HCT116 (cell line): ENCODE results near the gene TMEM184A. TPM values are rescaled to one million over a fixed set of nuclear protein-coding genes. Genes with fewer than 3 reads are reported as not detected.

Source experiments
- ATAC-seq: fragments of 200-7000 bp; cut with Tn5 transposase; 2 replicates; pipeline ENCODE4 v1.9.1; 2020; ENCODE audit warnings: mild to moderate bottlenecking, moderate library complexity
- Bru-seq: library from RNA; stranded (reverse); fragments of 400-500 nt; gene quantifications from one replicate; lab custom pipeline; 2021; lab: Mats Ljungman, UMichigan
- BruChase-seq, 2 experiments: library from RNA; stranded (reverse); fragments of 400-500 nt; gene quantifications; one replicate each; lab custom pipeline; 2021; lab: Mats Ljungman, UMichigan
- BruUV-seq: library from RNA; stranded (reverse); fragments of 400-500 nt; replicated peaks from 2 replicates; lab custom pipeline; 2021; lab: Mats Ljungman, UMichigan
- CTCF ChIA-PET: fragments of 300-600 bp; sonication (Branson Sonifier 250); formaldehyde crosslinking; loops from one replicate; lab custom pipeline; 2021; ENCODE audit warnings: antibody characterized with exemption; lab: Charles Lee
- POLR2A ChIA-PET: fragments of 300-600, 350-600 bp; sonication (Branson Sonifier 250); formaldehyde crosslinking; loops from one replicate; lab custom pipeline; 2021; ENCODE audit warnings: antibody characterized with exemption; lab: Charles Lee
- RAD21 ChIA-PET, 2 experiments: fragments of 300-600 bp; sonication (Branson Sonifier 250); formaldehyde crosslinking; loops; one replicate each; lab custom pipeline; 2023; ENCODE audit warnings: low total read pairs in 2 of 2; ENCODE audit not compliant: uncharacterized antibody in 2 of 2, unreplicated experiment in 2 of 2, low non-redundant PET in 1 of 2; lab: Charles Lee
- DNase-seq: peaks from one replicate; pipeline ENCODE4 v3.0.0-alpha.2; 2010; ENCODE audit warnings: low read depth, low spot score
- H2AFZ ChIP-seq: fragments of 200-600 bp; shearing (Covaris generic), sonication (generic); 2 replicates; pipeline ENCODE4 v1.6.1; 2017; ENCODE audit warnings: low read depth, mixed run types, mixed read lengths, antibody characterized with exemption, low read length; ENCODE audit not compliant: poor library complexity, severe bottlenecking
- H3K27ac ChIP-seq: 2 replicates; pipeline ENCODE4 v1.5.1; 2012; ENCODE audit warnings: low read depth, low read length
- H3K27me3 ChIP-seq: fragments of 200-600 bp; sonication (generic); 2 replicates; pipeline ENCODE4 v1.6.1; 2016; ENCODE audit warnings: mixed run types, low read length, mixed read lengths; ENCODE audit not compliant: insufficient read depth
- H3K36me3 ChIP-seq, 2 experiments: fragments of 200-500 bp in 1 of 2; fragments of 200-600 bp in 1 of 2; sonication (Bioruptor generic) in 1 of 2; sonication (generic) in 1 of 2; 2 replicates each; pipeline versions ENCODE4 v1.5.1 to v1.6.1; 2014 to 2016; ENCODE audit warnings: low read length in 2 of 2, inconsistent platforms in 1 of 2, mixed read lengths in 1 of 2, mixed run types in 1 of 2; ENCODE audit not compliant: insufficient read depth in 2 of 2, control insufficient read depth in 1 of 2
- H3K4me1 ChIP-seq, 2 experiments: fragments of 200-600 bp in 1 of 2; sonication (generic) in 1 of 2; 2 replicates each; pipeline versions ENCODE4 v1.5.1 to v1.6.1; 2012 to 2017; ENCODE audit warnings: low read length in 2 of 2, inconsistent platforms in 1 of 2, mild to moderate bottlenecking in 1 of 2, mixed read lengths in 1 of 2, mixed run types in 1 of 2, moderate library complexity in 1 of 2; ENCODE audit not compliant: insufficient read depth in 2 of 2, control insufficient read depth in 1 of 2
- H3K4me2 ChIP-seq: fragments of 200-600 bp; sonication (generic); 2 replicates; pipeline ENCODE4 v1.6.1; 2017; ENCODE audit warnings: mixed run types, low read length, mixed read lengths
- H3K4me3 ChIP-seq, 2 experiments: fragments of 200-600 bp in 1 of 2; sonication (generic) in 1 of 2; replicated peaks in 1 of 2; 2 replicates each; pipeline ENCODE4 v1.5.1; 2011 to 2016; ENCODE audit warnings: low read length in 2 of 2, control low read depth in 1 of 2, low read depth in 1 of 2, mild to moderate bottlenecking in 1 of 2, mixed read lengths in 1 of 2, mixed run types in 1 of 2
- H3K79me2 ChIP-seq: fragments of 200-600 bp; sonication (generic); 2 replicates; pipeline ENCODE4 v1.6.1; 2017; ENCODE audit warnings: mild to moderate bottlenecking, mixed run types, low read length, moderate library complexity, mixed read lengths; ENCODE audit not compliant: insufficient read depth
- H3K9ac ChIP-seq: fragments of 200-600 bp; sonication (generic); 2 replicates; pipeline ENCODE4 v1.6.1; 2016; ENCODE audit warnings: low read length, mixed read lengths
- H3K9me2 ChIP-seq: fragments of 200-600 bp; sonication (generic), shearing (Covaris generic); 2 replicates; pipeline ENCODE4 v1.6.1; 2017; ENCODE audit warnings: mixed run types, mild to moderate bottlenecking, moderate library complexity; ENCODE audit not compliant: insufficient read depth
- H3K9me3 ChIP-seq, 2 experiments: fragments of 200-500 bp in 1 of 2; fragments of 200-600 bp in 1 of 2; sonication (Bioruptor generic) in 1 of 2; sonication (generic) in 1 of 2; 2 replicates each; pipeline ENCODE4 v1.6.1; 2014 to 2017; ENCODE audit warnings: low read length in 2 of 2, mixed read lengths in 2 of 2, inconsistent platforms in 1 of 2, low read depth in 1 of 2, mild to moderate bottlenecking in 1 of 2, mixed run types in 1 of 2, moderate library complexity in 1 of 2; ENCODE audit not compliant: control insufficient read depth in 1 of 2, insufficient read depth in 1 of 2
- H4K20me1 ChIP-seq: fragments of 200-600 bp; sonication (generic), shearing (Covaris generic); 2 replicates; pipeline ENCODE4 v1.6.1; 2017; ENCODE audit warnings: mixed run types, mild to moderate bottlenecking, moderate library complexity; ENCODE audit not compliant: insufficient read depth
- ATF3 ChIP-seq: IDR thresholded peaks from 2 replicates; pipeline ENCODE4 v1.6.1; 2012
- CEBPB ChIP-seq: IDR thresholded peaks from 2 replicates; pipeline ENCODE4 v1.6.1; 2012; ENCODE audit warnings: low read depth
- CTCF ChIP-seq, 3 experiments: fragments of 200-600 bp in 1 of 3; sonication (generic) in 1 of 3; IDR thresholded peaks in 2 of 3; conservative IDR thresholded peaks in 1 of 3; 2 replicates each; pipeline ENCODE4 v1.5.1; 2012 to 2017; ENCODE audit warnings: low read depth in 2 of 3, low read length in 2 of 3, antibody characterized with exemption in 1 of 3, borderline replicate concordance in 1 of 3, control low read depth in 1 of 3, mild to moderate bottlenecking in 1 of 3, mixed read lengths in 1 of 3, mixed run types in 1 of 3, moderate library complexity in 1 of 3; ENCODE audit not compliant: insufficient read depth in 1 of 3
- EGR1 ChIP-seq: IDR thresholded peaks from 2 replicates; pipeline ENCODE4 v1.6.1; 2012; ENCODE audit warnings: low read depth
- ELF1 ChIP-seq: IDR thresholded peaks from 2 replicates; pipeline ENCODE4 v1.6.1; 2012; ENCODE audit warnings: low read depth, borderline replicate concordance
- POLR2A ChIP-seq: IDR thresholded peaks from 2 replicates; pipeline ENCODE4 v1.7.0; 2011; ENCODE audit warnings: borderline replicate concordance; ENCODE audit not compliant: insufficient read depth, insufficient read length; ENCODE audit errors: extremely low read depth
- POLR2AphosphoS5 ChIP-seq: IDR thresholded peaks from 2 replicates; pipeline ENCODE4 v1.6.1; 2011; ENCODE audit warnings: mild to moderate bottlenecking, low read depth, low read length, moderate library complexity
- RAD21 ChIP-seq: IDR thresholded peaks from 2 replicates; pipeline ENCODE4 v1.6.1; 2012; ENCODE audit warnings: low read depth, mild to moderate bottlenecking
- REST ChIP-seq: IDR thresholded peaks from 2 replicates; pipeline ENCODE4 v1.6.1; 2012; ENCODE audit warnings: low read depth
- TCF7L2 ChIP-seq: IDR thresholded peaks from 2 replicates; pipeline ENCODE4 v1.7.0; 2011; ENCODE audit warnings: borderline replicate concordance, inconsistent platforms; ENCODE audit not compliant: insufficient read depth, insufficient read length; ENCODE audit errors: extremely low read depth
- YY1 ChIP-seq: IDR thresholded peaks from 2 replicates; pipeline ENCODE4 v1.6.1; 2011; ENCODE audit warnings: low read length, low read depth, moderate library complexity, mild to moderate bottlenecking; ENCODE audit not compliant: insufficient replicate concordance; ENCODE audit errors: extremely low read depth
- ZBTB33 ChIP-seq: IDR thresholded peaks from 2 replicates; pipeline ENCODE4 v1.6.1; 2011; ENCODE audit warnings: mild to moderate bottlenecking, low read length, moderate library complexity; ENCODE audit not compliant: insufficient replicate concordance; ENCODE audit errors: extremely low read depth
- ZFX ChIP-seq: fragments of 450-650 bp; IDR thresholded peaks from 2 replicates; pipeline ENCODE4 v1.6.1; 2017
- intact Hi-C: fragments of 100-400 bp; cut with micrococcal nuclease; formaldehyde crosslinking; loops from 2 replicates; pipeline ENCODE4 v1.10.0; 2022
- long read RNA-seq: library from polyadenylated mRNA; unstranded; transcript quantifications from one replicate; pipeline ENCODE4 v2.0.0, GENCODE V29; 2021; ENCODE audit not compliant: unreplicated experiment
- polyA plus RNA-seq: library from polyadenylated mRNA; unstranded; fragments of >200 nt; gene quantifications from 2 replicates; pipeline ENCODE4 v1.2.1, GENCODE V29; 2012; ENCODE audit warnings: missing spikeins
- total RNA-seq: library from RNA; stranded (reverse); gene quantifications from one replicate; pipeline ENCODE4 v1.2.1, GENCODE V29; 2021; ENCODE audit not compliant: unreplicated experiment

The TMEM184A gene
- 34.8 TPM for total RNA-seq
- 21.4 and 21.7 TPM in 2 replicates for polyA plus RNA-seq
- percentile 60 among the genes with signal in this experiment for Bru-seq, nascent RNA
- percentile 84 among the genes with signal in this experiment for BruChase-seq, experiment 1, labeled RNA remaining after a 6-hour chase
- percentile 68 among the genes with signal in this experiment for BruChase-seq, experiment 2, labeled RNA remaining after a 2-hour chase
- long read RNA-seq, full-length matches to known transcripts, result 2 of 59 reads
- long read RNA-seq, partial matches to known transcripts, result 11 of 59 reads
- long read RNA-seq, other reads (novel, unspliced or antisense), result 46 of 59 reads

- Histone ChIP-seq H3K27me3 (no peaks in the 10 kb centered on the region), H3K4me3 (peak within 1 kb of the TSS; percentile 61 to 66), H3K4me1 (peaks cover 32 to 62% of the 10 kb centered on the region in 2 experiments), H3K9ac (peak within 1 kb of the TSS; percentile 86), H3K27ac (peak within 1 kb of the TSS; percentile 99), H4K20me1 (no peaks in the 10 kb centered on the region), H2AFZ (no peak within 1 kb of the TSS), H3K79me2 (peaks cover 9% of the 10 kb centered on the region; the same call in 1 of the 2 replicates), H3K9me2 (no peaks in the 10 kb centered on the region), H3K4me2 (peak within 1 kb of the TSS; percentile 98), H3K9me3 (no peaks in the 10 kb centered on the region), H3K36me3 (no peaks in the 10 kb centered on the region)
- peak; percentile 72 for ATAC-seq
- TF ChIP-seq CTCF (IDR thresholded peaks at IDR 0.05 in 2 of 3, conservative IDR thresholded peaks at IDR 0.05 in 1 of 3; ENCODE audit: borderline replicate concordance in 1 of 3, insufficient read depth in 1 of 3, low read depth in 2 of 3, low read length in 2 of 3), result peak in 2 of 3 experiments; percentile 66 to 81; a peak in 4 of 6 replicates
- TF ChIP-seq YY1, result peak; percentile 43
- peak; percentile 42 for TF ChIP-seq TCF7L2
- no peak for TF ChIP-seq CEBPB
- TF ChIP-seq RAD21, result no peak
- peak; percentile 53 for TF ChIP-seq POLR2A
- peak; percentile 88; the same call in 1 of the 2 replicates for TF ChIP-seq ZFX
- no peak for TF ChIP-seq ELF1
- peak; percentile 61 for TF ChIP-seq POLR2AphosphoS5
- TF ChIP-seq ZBTB33, result peak; percentile 10
- TF ChIP-seq EGR1, result no peak
- TF ChIP-seq ATF3, result no peak
- TF ChIP-seq REST, result no peak
- TSS peak; percentile 67 for BruUV-seq
- intact Hi-C loops, result loop anchor here (1.0 to 2.0 kb wide), 4 partner anchors 19 to 137 kb away; partner anchors contain the start of gene INTS1
- CTCF ChIA-PET, result interaction anchor here (0.6 to 2.7 kb wide), 14 partner anchors 13 to 654 kb away, joined by 3 to 31 read pairs (median 4); no protein-coding TSS in a partner anchor
- RAD21 ChIA-PET, result interaction anchor here (0.6 to 1.6 kb wide), 5 partner anchors 19 to 929 kb away, joined by 3 to 7 read pairs (median 3); no protein-coding TSS in a partner anchor
- POLR2A ChIA-PET, result interaction anchor here (0.6 to 2.0 kb wide), 5 partner anchors 11 to 765 kb away, joined by 3 to 13 read pairs (median 4); no protein-coding TSS in a partner anchor
- peak; percentile 89 for DNase-seq
Observed at GRCh38 chr7:1555813-1556543, at the start of gene TMEM184A. TMEM184A (minus strand) TSS chr7:1556205; CDS start chr7:1555484, 721 bp downstream.
